HG02852 (cell line): ENCODE results near the gene CCND3.
"Not testable (repeated sequence)": the region's sequence is repeated elsewhere in the genome, so short reads cannot be mapped to it uniquely, and the experiment has no call there.

Source experiments
- ATAC-seq: cut with Tn5 transposase; IDR thresholded peaks from one replicate; pipeline ENCODE4 v1.9.1; 2021; ENCODE audit warnings: mild to moderate bottlenecking, moderate library complexity; ENCODE audit not compliant: unreplicated experiment

The CCND3 gene

DNA sequence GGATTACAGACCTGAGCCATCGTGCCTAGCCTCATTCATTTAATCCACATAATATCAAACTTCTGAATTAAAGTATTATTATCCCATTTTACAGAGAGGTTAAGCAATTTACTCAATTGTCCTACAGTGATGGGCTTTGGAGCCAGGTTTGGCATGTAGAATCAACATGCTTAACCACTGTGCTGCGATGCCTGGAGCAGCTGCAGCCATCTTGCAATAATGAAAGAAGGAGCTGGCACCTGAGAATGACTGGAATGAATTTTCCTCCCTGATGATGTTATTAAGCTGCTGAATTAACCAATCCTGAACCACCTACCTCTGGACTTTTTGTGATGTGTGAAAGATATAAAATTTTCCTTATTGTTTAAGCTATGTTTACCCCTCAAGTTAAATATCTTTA is 13.1 kb upstream of the CCND3 start:
- ATAC-seq: no peak

DNA sequence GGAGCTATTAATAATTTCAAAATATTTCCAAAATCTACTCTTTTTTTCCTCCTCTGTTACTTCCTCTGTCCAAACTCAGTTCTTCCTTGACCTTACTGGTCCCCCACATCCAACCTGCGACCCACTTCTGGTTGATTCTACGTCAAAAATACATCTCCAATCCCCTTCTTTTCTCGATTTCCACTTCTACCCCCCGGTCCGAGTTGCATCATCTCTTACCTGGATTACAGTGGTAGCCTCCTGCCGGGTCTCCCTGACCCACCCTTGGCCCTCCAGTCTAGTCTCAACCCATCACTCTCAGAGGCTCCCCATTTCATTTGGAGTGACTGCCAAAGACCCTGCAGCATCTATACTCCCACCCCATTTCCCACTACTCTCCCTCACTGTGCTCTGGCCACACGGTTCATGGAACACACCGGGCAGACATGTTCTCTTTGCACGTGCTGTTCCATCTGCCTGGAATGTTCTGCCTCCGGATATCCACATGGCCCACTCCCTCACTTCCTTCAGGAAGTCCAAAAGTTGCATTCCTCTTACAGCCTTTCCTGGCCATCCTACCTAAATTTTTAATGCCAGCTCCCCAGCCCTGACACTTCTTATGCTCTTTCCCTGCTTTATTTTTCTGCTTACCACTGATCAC is 6.1 kb upstream of the CCND3 start:
- no peak for ATAC-seq

DNA sequence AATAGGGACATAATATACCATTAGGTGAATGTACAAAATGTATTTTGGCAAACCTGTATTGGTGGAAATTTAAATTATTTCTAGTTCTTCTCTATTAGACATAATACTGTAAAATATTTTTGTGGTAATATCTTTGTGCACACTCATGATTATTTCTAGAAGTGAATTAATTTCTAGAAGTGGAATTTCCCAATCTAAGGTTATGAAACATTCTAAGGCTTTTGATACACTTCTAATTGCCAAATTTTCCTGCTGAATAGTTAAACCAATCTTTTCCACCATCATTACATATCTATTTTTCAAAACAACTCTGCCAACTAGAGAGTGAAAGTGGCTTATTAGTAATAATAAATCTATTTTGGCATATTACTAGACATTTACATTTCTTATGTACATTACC is 1.8 kb upstream of the CCND3 start:
- no peak for ATAC-seq

DNA sequence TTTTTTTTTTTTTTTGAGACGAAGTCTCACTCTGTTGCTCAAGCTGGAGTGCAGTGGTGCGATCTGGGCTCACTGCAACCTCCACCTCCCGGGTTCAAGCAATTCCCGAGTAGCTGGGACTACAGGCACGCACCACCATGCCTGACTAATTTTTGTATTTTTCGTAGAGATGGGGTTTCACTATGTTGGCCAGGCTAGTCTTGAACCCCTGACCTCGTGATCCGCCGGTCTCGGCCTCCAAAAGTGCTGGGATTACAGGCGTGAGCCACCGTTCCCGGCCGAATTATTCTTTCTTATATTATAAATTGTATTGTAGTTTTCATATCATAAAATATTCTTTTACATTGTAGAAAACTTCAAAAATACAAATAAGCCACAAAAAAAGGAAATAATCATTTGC is 1.3 kb upstream of the CCND3 start:
- not testable (repeated sequence) for ATAC-seq

DNA sequence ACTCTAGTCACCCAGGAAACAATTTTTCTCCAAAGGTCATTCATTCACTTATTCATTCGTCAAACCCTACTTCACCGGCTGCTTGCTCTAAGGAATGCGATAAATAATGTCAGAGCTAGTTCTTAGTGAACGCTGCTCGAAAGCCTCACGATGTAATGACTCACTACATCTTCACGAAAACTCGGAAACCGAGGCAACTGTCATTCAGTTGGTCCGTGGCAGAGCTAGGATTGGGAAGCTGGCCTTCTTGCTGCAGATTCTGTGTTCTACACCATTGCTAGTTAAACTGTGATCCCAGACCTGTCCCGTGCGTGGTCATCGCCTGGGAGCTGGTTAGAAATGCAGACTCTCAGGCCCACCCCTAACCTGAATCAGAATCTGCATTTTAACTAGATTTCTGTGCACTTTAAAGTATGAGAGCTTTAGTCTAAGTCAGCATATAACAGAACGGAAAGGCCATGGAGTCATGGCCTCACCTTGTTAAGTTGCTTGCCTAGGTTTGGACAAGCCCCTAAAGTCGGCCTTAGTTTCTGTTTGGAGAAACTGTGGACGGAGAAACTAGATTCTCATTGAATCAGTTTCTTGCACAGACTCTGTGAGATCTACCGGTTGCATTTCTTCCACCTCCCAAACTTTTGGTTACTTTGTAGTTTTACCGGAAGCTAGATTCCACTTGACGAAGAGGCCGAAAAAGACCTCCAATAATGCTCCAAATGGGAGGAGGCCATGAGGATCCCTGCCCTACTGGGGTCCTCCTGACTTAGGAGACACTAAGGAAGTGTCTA is 651 bp upstream of the CCND3 start:
- peak; percentile 15 for ATAC-seq

DNA sequence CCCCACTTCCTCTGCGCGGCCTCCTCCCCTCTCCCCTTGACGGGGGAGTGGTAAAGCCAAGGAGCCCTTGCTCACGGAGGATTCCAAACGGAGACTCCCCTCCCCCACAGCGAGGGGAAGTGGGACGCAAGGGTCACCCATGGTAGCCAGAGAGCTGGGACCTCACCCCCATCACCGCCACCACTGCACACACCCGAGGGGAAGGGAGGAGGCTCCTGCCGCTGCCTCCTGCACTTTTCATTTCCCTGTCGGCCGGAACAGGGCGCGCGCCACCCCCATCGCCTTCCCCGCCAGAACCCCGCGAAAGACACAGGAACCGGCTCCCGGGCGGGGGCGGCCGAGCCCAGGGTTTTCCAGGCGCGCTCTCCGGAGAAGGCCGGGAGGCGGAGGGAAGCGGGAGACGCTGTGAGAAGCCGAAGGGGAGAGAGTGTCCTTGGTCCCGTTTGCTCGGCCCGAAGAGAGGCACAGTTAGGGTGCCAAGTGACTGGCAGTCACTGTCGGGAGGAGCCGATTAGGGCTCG is 789 bp downstream of the CCND3 start:
- ATAC-seq: no peak

DNA sequence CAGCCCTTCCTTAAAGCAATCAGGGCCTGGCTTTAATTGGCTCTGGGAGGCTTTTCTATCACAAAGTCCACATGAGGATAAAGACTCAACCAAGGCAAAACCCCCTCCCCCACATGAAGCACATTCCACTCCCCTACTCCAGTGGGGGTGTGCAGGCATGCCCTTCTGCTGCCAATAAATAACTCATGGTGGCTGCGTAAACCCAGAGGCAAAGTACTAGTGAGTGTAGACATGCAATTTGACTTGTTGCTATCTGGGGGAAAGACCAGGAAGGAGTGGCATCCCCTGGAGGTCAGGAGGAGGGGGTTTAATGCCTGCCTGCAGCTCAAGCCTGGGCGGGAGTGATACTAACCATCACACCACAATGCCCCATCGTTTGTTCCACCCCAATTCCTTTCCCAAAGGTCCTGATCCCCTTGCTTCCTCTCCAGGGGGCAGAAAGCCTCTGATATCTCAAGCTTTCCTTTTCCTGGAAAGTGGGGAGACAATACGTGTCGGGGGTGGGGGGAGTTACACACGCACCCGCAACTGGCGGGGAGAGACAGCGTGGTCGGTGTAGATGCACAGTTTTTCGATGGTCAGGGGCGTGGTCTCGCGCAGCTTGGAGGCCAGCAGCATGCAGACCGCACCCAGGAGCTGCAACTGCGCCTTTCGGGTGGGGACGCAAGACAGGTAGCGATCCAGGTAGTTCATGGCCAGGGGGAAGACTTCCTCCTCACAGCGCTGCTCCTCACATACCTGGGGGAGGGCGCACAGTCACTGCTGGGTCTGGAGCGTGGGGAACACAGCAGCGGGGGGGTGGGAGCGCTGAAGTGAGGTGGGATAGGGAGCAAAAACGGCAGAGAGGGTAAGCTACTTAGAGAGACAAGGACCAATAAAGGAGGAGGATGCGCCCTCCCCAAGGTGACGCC is 1.5 kb downstream of the CCND3 start:
- ATAC-seq: no peak

DNA sequence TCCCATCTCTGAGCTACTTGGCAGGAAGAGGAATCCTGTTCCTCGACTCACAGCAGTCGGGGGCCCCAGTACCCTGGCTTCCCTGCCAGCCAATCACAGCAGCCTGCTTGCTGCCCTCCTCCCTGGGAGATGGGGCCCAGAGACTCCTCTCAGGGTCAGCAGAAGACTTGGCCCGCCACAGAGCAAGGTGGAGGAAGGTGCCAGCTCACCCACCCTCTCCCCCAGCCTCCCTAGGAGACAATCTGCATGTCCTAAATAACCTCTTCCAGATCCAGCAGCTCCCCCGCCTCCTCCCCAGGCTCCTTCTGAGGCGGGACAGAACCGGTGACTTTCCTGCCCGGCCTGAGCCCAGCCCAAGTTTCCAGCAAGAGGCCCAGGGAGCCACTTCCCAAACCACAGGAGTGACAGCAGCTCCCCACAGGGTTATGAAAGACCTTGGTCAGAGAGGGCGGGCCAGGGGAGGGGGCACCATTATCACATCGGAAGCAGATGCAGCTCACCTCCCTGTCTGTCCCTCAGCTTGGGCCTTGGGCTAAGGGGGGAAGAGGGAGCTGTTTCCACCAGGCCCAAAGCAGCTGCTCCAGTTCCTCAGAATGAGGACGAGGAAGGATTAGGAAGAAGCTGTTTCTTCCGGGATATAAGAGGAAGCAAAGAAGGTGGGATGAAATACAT is 2.3 kb downstream of the CCND3 start:
- no peak for ATAC-seq

DNA sequence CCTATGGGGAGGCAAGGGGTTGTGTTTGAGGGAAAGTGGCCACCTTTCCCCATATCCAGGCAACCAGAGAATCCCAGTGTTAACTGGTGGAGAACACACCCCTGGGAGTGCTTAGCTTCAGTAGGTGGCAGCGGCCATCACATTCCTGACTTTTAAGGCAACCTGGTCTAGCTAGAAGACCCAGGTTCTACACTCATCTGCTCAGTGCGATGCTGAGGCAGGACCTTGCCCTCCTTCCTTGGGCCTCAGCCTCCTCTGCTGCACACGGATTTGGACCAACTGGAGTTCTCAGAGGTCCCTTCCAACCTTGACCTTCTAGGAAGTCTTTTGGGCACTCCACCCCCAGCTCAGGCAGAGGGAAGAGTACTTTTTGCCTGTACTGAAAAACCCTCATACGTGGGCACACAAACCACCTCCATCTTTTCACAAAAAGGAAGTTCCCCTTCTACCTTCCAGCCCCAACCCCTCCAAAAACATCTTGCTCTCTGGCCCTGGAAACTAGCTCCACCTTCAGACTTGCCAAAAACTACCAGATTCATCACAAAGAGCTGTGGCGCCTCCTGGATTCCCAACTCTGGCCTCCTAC is 2.9 kb downstream of the CCND3 start:
- no peak for ATAC-seq

DNA sequence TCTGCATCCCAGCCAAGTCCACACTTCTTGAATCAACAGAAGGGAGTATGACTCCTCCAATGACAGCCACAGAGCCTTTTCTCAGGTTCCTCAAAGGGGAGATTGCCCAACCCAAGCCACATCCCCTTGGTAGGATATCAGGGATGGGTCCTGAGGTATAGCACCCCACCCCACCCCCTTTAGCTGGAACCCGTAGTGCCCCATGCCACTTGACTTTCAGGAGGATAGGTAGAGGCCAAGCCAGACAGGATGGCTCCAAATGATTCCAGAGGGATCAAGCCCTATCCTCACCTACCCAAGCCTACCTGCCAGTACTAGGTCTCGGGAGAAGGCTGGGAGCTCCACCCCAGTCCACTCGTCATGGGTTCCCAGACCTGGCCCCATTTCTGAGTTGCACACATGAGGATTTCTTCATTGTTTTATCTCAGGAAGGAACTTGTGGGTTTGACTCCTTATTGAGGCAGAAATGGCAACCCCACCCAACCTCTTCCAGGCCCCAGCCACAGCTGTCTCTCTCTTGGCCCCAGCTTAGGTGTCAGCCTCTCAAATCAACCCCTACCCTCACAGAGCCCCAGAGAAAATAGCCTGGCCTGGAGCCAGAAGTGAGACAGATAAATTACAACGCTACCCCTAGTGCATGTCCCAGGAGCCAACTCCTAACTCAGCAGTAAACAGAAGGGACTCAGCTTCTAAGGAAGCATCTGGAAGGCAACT is 3.6 kb downstream of the CCND3 start:
- ATAC-seq: no peak

DNA sequence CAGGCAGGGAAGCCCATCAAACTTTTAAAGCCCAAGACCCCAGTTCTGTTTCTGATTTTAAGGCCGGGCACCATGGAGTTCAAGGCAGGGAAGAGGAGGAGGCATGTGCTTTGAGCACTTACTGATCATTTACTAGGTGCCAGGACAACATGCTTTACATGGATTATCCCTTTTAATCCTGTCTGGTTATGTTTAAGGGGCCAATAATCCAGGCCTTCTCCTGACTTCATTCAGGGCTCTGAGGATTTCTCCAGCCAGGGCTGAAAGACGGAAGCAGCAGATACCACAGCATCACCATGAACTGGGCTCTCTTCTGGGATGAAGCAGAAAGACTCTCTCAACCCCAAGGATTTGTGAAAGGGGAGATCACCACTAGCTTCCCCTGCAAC is 4.1 kb downstream of the CCND3 start:
- ATAC-seq: no peak

DNA sequence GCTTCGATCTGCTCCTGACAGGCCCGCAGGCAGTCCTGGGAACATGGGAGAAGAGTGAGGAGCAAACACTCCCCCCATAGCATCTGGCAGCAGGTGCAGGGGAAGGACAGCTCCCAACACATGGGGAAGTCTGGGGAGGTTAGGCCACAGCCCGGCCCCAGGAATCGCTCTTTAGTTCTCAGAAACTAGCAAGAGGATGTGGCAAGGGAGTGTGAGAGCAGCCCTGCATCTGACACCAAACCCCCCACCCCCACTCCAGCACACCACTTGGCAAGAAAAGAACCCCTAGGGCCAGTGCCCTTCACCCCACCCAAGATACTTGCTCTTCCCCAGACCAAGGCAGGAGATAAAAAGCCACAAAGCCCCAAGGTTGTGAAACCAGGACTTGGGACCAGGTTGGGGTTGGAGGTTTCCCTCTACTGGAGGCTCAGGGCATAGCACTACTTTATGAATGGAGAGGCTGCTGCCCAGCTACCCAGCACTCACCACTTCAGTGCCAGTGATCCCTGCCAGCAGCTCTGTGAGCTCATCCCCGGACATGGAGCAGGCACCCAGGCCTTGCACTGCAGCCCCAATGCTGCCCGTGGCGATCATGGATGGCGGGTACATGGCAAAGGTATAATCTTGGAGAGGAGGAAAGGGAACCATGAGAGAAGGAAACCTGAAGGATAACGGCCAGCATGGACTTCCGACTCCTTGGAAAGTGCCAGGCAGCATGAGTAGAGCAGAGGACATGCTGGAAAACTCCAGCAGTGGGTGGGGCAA is 5.4 kb downstream of the CCND3 start:
- peak; percentile 62 for ATAC-seq

DNA sequence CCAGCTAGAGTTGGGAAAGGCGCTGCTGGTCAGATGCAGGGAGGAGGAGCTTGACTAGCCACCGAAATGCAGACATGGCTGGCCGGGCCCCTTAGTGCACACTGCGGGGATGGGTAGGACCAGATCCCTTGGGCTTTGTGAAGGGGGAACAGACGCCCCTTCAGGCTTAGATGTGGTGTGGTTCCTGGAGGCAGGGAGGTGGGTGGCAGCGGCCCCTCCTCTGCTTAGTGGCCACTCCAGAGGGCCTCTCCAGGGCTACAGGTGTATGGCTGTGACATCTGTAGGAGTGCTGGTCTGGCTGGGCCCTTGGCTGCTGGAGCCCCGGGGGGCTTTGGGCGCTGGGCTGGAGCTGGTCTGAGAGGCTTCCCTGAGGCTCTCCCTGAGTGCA is 5.9 kb downstream of the CCND3 start:
- no peak for ATAC-seq

DNA sequence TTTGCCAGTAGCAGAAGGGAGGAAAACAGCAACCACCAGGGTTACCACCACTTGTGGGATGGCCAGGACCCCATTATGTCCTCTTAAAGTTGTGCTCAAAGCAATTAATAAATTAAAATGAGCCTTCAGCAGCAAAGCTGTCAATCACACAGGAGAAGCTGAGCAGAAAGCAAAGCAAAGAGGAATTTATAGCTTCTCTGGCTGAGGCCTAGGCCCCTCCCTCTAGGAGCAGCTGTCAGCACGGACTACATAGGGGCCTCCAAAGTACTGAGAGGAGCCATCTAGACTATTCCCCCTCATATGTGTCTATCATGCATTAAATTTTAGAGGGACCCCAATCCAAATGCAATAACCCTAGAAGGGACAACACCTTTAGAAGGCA is 6.4 kb downstream of the CCND3 start:
- ATAC-seq: no peak

DNA sequence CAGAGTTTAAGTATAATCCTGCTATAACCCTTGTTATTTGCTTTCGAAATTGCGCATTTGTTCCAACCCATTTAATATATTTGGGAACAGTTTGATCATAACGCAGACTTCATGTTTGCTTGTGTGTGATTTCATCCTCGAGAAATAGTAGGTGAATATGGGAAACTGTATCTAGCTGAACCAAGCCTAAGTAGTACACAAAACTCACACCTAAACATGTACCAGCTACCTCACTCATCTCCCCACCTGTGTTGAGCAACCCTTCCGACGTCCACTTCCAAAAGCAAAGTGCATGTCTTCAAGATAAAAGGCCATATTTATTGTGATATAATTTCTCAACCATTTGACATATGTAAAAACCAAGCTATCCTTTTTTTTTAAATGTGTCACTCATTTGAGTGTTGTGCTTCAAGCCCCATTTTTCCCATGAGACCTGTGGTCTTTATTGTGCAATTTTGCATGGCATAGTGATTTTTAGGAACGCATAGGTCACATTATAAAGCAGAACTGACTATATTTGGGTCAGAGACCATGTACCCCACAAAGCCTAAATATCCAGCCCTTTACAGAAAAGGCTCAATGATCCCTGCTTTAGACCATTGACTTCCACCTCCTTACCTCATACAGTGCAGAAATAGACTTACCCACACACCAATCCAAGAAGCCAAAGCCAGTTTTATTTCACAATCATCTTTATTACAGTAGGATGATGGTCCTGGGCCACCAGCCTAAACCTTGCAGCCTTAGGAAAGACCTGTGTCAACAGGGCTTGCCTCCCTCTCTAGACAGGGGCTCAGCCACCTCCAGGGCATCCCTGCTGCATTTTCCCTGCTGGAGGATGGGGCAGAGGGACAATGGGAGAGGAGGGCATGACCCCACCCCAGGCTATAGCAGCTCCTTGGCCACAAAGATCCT is 7.1 kb downstream of the CCND3 start:
- ATAC-seq: no peak

DNA sequence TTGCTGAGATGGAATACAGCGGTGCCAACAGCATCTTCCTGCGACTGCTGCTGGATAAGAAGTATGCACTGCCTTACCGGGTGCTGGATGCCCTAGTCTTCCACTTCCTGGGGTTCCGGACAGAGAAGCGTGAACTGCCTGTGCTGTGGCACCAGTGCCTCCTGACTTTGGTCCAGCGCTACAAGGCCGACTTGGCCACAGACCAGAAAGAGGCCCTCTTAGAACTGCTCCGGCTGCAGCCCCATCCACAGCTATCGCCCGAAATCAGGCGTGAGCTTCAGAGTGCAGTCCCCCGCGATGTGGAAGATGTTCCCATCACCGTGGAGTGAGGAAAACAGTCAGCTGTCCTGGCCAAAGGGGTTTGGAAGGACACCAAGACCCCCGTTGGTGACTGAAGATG is 9.2 kb downstream of the CCND3 start:
- no peak for ATAC-seq

DNA sequence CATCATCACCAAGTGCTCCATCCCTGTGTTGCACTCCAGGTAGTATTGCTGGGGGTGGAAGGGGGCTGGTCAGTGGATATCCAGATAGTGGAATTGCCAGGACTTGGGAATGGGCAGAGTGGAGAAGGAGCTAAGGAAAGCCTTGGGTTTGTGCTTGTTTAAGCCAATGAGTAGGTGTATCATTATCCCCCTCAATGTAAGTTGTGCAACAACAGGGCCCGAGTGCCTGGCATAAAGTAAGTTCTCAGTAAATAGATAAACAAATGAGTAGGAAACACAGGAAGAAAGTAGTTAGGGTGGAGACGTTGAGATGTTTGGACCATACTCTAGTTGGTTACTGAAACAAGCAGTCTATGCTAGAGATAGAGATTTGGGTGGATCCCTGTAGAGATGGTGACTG is 9.8 kb downstream of the CCND3 start:
- no peak for ATAC-seq

DNA sequence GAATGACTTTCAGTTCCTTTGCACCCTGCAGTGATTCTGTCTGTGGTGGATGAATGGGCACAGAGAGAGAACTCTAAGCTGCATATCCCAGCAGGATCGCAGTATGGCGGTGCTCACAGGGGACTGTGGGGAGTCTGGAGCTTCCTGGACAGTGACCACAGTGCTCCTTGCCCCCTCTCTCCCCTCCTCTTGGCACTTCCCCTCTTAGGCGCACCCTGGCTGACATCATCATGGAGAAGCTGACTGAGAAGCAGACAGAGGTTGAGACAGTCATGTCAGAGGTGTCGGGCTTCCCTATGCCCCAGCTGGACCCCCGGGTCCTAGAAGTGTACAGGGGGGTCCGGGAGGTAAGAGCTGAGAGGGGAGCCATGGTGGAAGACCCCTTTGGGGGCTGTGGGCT is 11.7 kb downstream of the CCND3 start:
- ATAC-seq: no peak
